Mucosa of stomach (tissue), 1 donor: ENCODE results near the gene RAC2.

Experiments used
- H3K27me3 ChIP-seq: one replicate; pipeline ENCODE4 v1.7.0; 2013; ENCODE audit warnings: mild to moderate bottlenecking, low read length; ENCODE audit not compliant: control insufficient read depth, insufficient read depth
- H3K36me3 ChIP-seq: one replicate; pipeline ENCODE4 v1.7.0; 2013; ENCODE audit warnings: low read length; ENCODE audit not compliant: control insufficient read depth, insufficient read depth
- H3K4me1 ChIP-seq: one replicate; pipeline ENCODE4 v1.7.0; 2013; ENCODE audit warnings: mild to moderate bottlenecking, low read length; ENCODE audit not compliant: control insufficient read depth, insufficient read depth
- H3K4me3 ChIP-seq: one replicate; pipeline ENCODE4 v1.7.0; 2013; ENCODE audit warnings: low read length
- H3K9ac ChIP-seq: one replicate; pipeline ENCODE4 v1.7.0; 2013; ENCODE audit warnings: mild to moderate bottlenecking, low read length, moderate library complexity
- H3K9me3 ChIP-seq: one replicate; pipeline ENCODE4 v1.7.0; 2013; ENCODE audit warnings: mild to moderate bottlenecking, low read length, moderate library complexity; ENCODE audit not compliant: control insufficient read depth
- donor health status: Pancreatic carcinoma.

Gene RAC2

GRCh38 chr22:37218399-37218770, 25.7 kb downstream of the RAC2 start:
- no peak overlapping the region for H3K9ac ChIP-seq
- no peaks in the 10 kb centered on the region for H3K27me3 ChIP-seq
- H3K4me1 ChIP-seq: no peaks in the 10 kb centered on the region
- no peaks in the 10 kb centered on the region for H3K36me3 ChIP-seq
- H3K9me3 ChIP-seq: no peaks in the 10 kb centered on the region
- no peak overlapping the region for H3K4me3 ChIP-seq

DNA sequence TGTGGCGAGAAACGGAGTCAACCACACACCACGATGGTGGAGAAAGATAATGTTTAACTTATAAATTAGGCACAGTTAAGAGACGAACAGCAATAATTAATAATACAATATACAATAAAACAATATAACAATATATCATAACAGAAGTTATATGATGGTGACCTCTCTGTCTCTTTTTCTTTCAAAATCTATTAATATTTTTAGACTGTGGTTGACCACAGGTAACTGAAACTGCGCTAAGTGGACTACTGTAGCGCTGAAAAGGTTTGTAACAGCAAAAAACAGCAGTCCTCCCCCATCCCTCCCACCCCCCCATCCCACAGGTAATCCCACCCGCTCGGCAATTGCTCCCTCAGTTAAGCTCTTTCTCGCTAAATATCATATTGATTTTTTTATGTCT, 28.2 kb downstream of the RAC2 start:
- H3K27me3 ChIP-seq: peaks cover 5% of the 10 kb centered on the region
- no peak overlapping the region for H3K4me3 ChIP-seq
- no peaks in the 10 kb centered on the region for H3K36me3 ChIP-seq
- no peaks in the 10 kb centered on the region for H3K9me3 ChIP-seq
- H3K9ac ChIP-seq: no peak overlapping the region
- H3K4me1 ChIP-seq: no peaks in the 10 kb centered on the region

DNA sequence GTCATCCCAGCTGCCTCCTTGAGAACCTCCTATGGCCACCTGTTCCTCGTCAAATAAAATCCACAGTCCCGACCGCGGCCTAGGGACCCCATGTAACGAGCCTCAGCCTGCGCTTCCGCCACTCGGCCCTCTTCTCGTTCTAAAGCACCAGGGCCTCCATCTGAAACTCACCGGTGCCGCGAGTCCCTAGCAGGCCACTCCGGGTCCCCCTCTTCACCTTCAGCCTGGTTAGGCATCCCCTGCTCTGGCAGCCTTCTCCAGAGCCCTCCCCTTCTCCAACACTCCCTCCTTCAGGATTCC, 29.4 kb downstream of the RAC2 start:
- no peak overlapping the region for H3K9ac ChIP-seq
- no peaks in the 10 kb centered on the region for H3K9me3 ChIP-seq
- H3K4me3 ChIP-seq: no peak overlapping the region
- no peaks in the 10 kb centered on the region for H3K36me3 ChIP-seq
- no peaks in the 10 kb centered on the region for H3K4me1 ChIP-seq
- peaks cover 12% of the 10 kb centered on the region for H3K27me3 ChIP-seq

- Histone ChIP-seq H3K27me3 (peaks cover 12% of the 10 kb centered on the region), H3K4me1 (no peaks in the 10 kb centered on the region), H3K4me3 (no peak overlapping the region), H3K36me3 (no peaks in the 10 kb centered on the region), H3K9ac (no peak overlapping the region), H3K9me3 (no peaks in the 10 kb centered on the region)
Observed at GRCh38 chr22:37213941-37214730, 29.9 kb downstream of the RAC2 start.

DNA sequence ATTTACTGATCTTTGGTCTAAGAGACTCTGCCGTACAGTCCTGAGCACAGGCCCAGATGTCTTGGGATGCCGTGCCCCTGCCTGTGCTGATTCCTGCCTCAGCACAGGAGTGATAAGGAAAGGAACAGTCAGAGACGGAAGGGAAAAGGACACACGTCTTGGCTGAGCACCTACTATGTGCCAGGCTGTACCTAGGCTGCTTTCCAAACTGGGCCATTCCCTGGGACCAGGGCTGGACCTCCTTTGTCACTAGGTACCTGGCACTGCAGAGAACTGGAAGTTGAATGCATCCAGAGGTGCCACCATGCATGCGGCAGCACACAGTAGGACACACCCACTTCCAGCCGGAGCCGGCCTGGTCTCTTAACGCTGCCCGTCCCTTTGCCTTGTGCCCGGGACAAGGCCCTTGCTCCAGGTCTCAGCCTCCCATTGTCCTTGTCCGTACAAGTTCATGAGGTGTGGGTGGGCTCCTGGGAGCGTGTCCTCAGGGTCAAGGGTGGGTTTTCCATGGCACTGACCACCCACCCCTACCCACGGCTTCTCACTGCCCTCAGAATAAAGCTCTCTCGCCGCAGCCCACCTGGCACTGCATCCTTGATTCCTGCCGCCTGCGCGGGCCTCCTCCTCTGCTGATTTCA, 30.7 kb downstream of the RAC2 start:
- Histone ChIP-seq H3K9me3 (no peaks in the 10 kb centered on the region), H3K4me3 (no peak overlapping the region), H3K27me3 (peaks cover 12% of the 10 kb centered on the region), H3K4me1 (no peaks in the 10 kb centered on the region), H3K36me3 (no peaks in the 10 kb centered on the region), H3K9ac (no peak overlapping the region)

- H3K4me3 ChIP-seq: no peak within 1 kb of the TSS
- H3K27me3 ChIP-seq: peaks cover 12% of the 10 kb centered on the region
- no peaks in the 10 kb centered on the region for H3K36me3 ChIP-seq
- no peaks in the 10 kb centered on the region for H3K9me3 ChIP-seq
- H3K9ac ChIP-seq: no peak within 1 kb of the TSS
- no peaks in the 10 kb centered on the region for H3K4me1 ChIP-seq
Observed at GRCh38 chr22:37212174-37212906, 31.7 kb downstream of the RAC2 start, which contains the start of gene SSTR3. SSTR3 (minus strand) TSS chr22:37212477; CDS start chr22:37207803, 4,674 bp downstream.

DNA sequence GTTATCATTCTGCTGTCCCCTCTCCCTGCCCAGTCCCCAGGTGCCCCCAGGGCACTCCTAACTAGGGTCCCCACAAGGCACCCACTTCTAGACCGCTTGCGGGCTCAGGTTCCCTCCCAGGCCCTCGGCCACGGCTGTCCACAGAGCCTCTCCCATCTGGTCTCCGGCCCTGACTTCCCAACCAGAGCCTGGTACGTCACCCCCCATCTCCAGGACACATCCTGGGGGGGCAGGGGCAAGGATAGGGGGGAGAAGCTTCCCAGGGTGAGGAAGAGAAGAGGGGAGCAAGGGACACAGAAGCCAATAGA, 32.2 kb downstream of the RAC2 start:
- no peak overlapping the region for H3K9ac ChIP-seq
- no peaks in the 10 kb centered on the region for H3K36me3 ChIP-seq
- no peaks in the 10 kb centered on the region for H3K4me1 ChIP-seq
- peaks cover 12% of the 10 kb centered on the region for H3K27me3 ChIP-seq
- H3K9me3 ChIP-seq: no peaks in the 10 kb centered on the region
- no peak overlapping the region for H3K4me3 ChIP-seq

DNA sequence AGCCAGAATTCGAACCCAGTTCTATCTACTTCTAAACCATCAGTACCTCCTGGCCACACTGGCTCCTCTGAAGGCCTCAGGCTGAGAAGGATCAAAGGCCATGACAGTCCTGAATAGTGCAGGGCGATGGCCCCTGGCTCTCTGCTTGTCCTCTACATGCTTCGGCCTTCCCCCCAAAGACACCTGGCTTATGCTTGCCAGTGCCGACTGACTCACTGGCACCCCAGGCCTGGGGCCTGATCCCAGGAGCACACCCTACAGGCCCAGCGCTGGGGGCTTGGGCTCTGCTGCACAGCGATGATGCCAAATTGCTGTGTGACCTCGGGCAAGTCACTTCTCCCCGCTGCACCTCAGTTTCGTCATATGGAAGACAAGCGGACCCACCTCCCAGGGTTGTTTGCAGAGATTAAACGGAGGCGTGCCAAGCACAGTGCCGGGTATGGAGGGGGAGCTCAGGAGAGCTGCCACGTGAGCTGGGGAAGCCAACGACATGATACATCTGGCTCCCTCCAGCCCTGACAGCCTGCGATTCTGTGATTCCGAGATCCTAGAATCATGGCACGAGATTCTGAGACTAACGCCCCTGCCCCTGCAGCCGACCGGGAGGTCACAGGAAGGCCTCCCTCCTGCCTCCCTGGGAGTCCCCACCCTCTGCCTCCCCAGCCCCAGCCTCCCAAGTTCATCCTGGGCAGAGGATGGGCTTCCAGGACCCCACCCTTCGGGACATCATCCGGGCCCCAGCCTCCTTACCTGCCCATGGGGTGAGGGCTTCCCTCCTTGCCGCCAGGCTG, 32.8 kb downstream of the RAC2 start:
- Histone ChIP-seq H3K27me3 (peaks cover 12% of the 10 kb centered on the region), H3K9me3 (no peaks in the 10 kb centered on the region), H3K36me3 (no peaks in the 10 kb centered on the region), H3K4me3 (no peak overlapping the region), H3K9ac (no peak overlapping the region), H3K4me1 (no peaks in the 10 kb centered on the region)

GRCh38 chr22:37210041-37210803, 33.8 kb downstream of the RAC2 start:
- H3K4me1 ChIP-seq: no peaks in the 10 kb centered on the region
- no peaks in the 10 kb centered on the region for H3K36me3 ChIP-seq
- no peak overlapping the region for H3K9ac ChIP-seq
- no peaks in the 10 kb centered on the region for H3K9me3 ChIP-seq
- no peak overlapping the region for H3K4me3 ChIP-seq
- peaks cover 12% of the 10 kb centered on the region for H3K27me3 ChIP-seq

GRCh38 chr22:37209140-37209845, 34.8 kb downstream of the RAC2 start:
- H3K9ac ChIP-seq: no peak overlapping the region
- no peaks in the 10 kb centered on the region for H3K36me3 ChIP-seq
- peaks cover 12% of the 10 kb centered on the region for H3K27me3 ChIP-seq
- H3K9me3 ChIP-seq: no peaks in the 10 kb centered on the region
- H3K4me3 ChIP-seq: no peak overlapping the region
- no peaks in the 10 kb centered on the region for H3K4me1 ChIP-seq
